Right renal pelvis (tissue), 4 donors: ENCODE measurements around the gene FGF12. TPM values are rescaled to one million over a fixed set of nuclear protein-coding genes. Genes with fewer than 3 reads are reported as not detected.
"Not testable (repeated sequence)": the region's sequence is repeated elsewhere in the genome, so short reads cannot be mapped to it uniquely, and the experiment has no call there.

Experiments used
- DNase-seq, 4 donors: peaks; one replicate each; pipeline ENCODE4 v3.0.0-alpha.2; 2013; ENCODE audit warnings: low read depth in 4 of 4, low spot score in 3 of 4, missing footprints in 1 of 4
- polyA plus RNA-seq, 4 donors: library from polyadenylated mRNA; unstranded; fragments of 120-200 nt; gene quantifications; one replicate each; pipeline ENCODE4 v1.2.1, GENCODE V29; 2013; ENCODE audit not compliant: insufficient read length in 4 of 4

Gene FGF12
- polyA plus RNA-seq, 4 donors: 6.4 to 8.6 (median 7.3) TPM

DNA sequence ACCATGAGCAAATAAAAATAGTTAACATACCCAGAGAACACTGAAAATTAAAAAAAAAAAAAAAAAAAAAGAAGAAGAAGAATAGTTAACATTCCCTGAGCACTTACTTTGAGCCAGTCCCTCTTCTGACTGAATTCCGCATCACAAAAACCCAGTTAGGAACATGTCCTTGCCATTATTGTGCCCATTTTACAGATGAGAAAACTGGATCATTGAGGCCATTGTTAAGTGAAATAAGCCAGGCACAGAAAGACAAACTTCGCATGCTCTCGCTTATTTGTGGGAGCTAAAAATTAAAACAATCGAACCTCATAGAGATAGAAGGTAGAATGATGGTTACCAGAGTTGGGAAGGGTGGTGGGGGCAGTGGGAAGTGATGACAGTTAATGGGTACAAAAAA, 119.5 kb downstream of the FGF12 start:
- no peak for DNase-seq

DNA sequence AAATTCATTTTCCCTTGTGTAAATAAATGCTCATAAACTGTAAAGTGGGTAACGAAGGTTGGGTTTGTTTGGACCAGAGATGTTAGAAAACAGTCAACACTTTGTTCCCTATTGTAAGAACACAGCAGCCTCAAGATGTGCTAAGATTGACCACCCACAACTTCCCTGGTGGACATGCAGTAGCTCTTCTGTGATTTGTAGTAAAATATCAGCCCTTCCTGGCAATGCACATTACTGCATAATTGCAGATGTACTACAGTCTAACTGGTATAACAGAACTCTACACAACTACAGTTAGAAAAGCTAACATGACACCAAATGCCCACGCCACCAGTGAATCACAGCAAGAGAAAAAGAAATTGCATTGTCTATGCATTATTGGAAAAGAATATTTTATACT, 129.4 kb downstream of the FGF12 start:
- no peak for DNase-seq

DNA sequence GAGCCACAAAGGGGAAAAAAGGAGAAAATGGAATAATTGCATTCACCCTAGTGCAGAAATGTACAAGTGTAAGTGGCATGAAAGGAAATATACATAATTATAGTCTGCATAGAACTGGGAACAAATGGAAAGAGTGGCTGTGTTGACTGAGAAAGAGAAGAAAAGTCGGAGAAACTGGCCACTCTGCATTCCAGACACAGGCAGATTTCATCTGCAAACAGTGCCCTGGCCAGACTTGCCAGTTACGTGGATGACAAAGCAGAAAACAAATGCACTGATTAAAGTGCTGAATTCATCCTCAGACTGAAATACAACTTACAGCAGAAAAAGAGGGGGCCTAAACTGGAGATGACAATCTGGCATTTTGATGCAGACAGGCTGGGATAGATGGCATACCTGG, 129.8 kb downstream of the FGF12 start:
- no peak for DNase-seq

DNA sequence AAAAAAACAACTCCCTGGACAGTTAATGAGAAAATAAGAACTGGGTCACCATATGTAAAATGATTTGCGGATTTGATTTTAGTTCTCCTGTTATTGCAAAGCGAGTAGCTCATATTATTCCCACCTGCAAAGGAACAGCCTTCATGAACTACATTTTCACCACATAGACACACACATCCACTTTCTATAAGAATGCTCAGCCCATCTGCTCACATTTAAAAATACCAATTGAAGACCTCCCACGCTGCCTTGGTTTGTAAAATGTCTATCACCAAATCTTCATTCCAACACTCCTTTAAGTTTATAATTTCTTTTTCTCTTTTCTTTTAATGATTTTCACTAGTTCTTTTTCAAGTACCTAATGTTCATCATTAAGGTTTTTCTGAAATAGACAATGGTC, 148.6 kb downstream of the FGF12 start:
- no peak for DNase-seq

DNA sequence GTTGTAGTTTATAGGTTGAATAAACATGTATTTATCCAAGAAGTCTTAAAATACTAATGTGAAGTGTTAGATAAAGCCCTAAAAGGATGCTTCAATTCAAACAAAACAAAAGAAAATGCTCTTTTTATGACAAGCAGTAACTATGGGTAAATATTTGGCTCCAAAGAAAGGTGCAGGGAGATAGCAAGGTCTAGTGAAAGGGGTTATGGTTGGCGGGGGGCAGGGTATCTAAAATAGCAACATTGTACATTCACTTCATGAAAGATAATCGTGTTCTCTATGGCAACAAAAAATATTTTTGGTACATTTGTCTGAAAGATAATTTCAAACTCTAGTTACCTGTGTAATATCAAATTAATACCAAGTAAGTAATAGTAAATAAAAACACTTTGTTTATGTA, 149.5 kb downstream of the FGF12 start:
- no peak for DNase-seq

DNA sequence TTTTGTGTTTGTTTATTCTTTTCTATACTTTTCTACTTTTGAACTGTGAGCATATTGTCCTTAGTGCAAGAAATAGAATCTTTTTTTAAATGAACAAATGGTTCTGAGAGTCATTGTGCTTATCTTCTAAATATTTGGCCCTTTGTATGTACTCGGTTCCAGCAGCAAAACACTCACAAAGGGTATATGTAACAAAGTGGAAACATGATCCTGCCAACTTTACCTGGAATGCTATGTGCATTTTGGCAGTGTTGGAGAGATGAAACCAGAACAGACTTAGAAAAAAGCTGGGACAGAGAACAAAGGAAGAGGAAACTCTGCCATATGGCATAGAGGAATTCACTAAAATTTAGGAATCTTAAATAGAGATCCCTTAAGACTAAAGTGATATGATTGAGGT, 150.1 kb downstream of the FGF12 start:
- DNase-seq: no peak

DNA sequence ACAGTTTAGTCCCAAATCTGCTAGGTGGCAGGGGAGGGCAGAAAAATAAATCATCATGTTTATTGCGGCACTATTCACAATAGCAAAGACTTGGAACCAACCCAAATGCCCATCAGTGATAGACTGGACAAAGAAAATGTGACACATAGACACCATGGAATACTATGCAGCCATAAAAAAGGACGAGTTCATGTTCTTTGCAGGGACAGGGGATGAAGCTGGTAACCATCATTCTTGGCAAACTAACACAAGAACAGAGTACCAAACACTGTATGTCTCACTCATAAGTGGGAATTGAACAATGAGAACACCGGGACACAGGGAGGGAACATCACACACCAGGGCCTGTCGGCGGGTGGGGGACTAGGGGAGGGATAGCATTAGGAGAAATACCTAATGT, 150.6 kb downstream of the FGF12 start:
- DNase-seq: not testable (repeated sequence)

DNA sequence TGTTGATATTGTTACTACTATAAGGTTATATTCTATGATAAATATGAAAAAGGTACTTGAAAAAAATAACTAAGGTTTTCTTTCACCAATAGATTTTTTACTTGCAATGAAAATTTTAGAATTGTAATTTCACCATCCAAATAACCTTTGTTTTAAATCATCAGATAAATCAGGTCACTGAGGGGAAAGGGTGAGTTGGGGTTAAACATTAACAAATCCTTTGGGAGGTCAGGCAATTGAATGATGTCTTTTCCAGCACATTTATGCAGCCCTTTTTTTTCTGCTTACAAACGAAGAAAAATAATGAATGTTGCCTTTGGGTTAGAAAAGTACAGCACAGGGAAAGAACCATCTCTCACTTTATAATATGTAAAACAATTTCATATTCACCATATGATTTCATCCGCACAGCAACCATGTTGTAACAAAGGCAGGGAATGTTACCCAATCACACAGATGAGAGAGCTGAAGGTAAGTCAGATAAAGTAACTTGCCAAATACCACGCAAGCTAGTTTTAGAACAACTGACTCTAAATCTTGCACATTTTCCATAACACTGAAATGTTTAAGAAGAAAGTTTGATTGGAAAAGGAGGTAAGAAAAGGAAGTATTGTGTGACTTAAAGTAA, 151.3 kb downstream of the FGF12 start:
- no peak for DNase-seq

DNA sequence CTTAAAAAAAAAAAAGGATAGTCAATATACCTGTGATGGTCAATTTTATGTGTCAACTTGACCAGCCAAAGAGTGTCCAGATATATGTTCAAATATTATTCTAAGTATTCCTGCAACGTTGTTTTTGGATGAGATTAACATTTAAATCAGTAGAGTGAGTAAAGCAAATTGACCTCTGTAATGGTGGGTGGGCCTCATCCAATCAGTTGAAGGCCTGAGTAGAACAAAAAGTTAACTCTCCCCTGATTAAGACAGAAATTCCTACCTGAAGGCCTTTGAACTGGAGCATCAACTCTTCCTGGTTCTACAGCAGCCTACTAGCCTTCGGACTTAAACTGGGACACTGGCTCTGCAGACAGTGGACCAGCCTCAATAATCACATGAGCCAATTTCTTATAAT, 154.1 kb downstream of the FGF12 start:
- no peak for DNase-seq

DNA sequence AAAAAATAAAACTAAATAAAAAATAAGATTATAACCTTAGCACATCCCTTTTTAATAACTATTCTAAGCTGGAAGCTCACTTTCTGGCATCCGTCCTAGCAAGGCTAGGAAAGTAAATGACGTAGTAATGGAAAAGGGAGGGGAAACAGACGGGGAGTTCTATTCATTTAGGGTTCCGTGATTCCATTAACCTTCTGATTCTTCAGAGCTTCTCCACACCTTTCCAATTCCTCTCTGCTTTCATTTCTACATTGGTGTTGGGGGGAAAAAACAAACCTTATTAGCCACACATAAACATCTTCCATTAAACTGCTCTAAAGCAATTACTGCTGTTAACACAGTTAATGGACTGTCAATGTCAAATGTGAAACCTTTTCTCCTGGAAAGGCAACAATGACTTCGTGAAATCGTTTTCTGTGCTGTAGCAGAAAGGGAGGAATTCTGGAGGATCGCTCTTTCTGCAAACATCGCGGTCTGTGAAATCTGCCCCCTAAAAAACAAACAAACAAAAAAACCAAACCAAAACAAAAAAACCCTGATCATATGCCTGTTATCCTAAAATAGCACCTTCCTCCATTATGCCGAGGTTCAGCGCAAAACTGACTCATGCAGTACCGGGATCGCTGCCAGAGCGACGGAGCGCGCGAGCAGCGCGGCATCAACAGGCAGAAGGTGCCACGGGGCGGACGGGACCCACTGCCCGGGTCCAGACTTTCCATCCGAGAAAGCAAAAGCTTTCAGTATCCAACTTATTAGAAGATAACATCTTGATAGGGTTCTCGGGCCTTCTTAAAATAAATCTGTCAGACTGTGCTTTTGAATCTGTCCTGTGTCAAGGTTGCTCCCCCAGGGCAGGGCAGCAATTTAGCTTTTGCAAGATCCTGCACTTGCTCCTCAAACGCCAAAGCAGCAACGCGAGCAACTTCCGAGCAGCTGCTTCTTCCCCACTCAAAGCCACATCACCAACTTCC, 156.2 kb downstream of the FGF12 start:
- DNase-seq: peak in 1 of 4 donors; percentile 16

DNA sequence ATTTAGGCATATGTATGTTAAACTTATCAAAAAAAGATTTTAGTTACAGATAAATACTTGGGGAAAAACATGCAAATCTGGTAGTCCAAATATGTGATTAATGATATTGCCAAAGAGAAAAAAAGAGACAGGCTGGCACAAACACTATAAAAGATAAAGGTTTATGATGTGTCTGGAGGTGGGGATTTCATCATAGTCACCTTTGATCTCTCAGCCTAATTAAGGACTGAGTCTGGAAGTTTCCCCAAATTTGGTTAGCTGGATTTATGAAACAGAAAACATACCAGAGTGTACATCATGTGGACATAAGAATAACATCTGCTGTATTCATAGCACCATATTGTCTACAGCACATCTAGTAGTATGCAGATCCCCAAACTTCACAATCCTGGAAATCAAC, 157.0 kb downstream of the FGF12 start:
- no peak for DNase-seq

DNA sequence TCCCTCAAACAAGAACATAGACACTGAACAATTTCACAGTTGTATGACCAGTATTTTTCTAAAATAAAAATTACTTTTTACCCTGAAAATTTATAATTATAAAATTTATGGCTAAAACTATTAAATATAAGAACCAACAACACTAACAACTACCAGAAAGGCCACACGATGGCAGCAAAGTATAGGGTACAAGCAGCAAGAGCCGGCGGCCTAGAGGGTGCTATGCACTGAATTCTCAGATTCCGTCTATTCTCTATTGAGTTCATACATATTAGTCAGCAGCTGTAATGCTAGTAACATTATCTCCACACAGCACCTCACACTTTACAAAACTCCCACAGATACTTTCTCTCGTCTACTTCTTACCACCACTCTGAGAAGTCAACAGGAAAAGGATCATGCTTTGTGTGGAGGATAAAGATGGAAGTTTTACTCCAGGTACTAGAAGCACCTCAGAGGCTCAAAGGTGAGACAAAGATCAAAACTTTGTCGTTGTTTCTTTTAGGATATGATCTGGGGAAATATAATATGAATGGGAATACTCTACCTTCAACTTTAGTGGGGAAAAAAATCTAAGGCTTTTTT, 160.5 kb downstream of the FGF12 start:
- DNase-seq: peak; percentile 47 to 68 (median 56)

DNA sequence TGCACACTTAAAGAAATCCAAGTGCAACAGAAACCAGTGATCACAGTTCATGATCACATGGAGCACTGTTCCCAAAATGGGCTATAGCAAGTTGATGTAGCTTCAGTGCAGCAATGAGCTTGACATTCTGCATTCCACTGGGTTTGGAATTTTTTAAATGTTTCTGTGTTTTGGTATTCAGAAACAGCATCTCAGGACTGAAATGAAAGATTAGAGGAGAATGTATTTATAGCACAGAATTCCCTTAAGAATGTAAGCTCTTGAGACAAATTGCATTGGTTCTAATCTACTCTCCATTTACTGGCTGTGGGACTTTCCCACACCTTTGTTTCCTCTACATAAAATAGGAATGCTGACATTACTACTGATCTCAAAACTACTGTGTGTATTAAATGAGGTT, 162.7 kb downstream of the FGF12 start:
- DNase-seq: no peak

DNA sequence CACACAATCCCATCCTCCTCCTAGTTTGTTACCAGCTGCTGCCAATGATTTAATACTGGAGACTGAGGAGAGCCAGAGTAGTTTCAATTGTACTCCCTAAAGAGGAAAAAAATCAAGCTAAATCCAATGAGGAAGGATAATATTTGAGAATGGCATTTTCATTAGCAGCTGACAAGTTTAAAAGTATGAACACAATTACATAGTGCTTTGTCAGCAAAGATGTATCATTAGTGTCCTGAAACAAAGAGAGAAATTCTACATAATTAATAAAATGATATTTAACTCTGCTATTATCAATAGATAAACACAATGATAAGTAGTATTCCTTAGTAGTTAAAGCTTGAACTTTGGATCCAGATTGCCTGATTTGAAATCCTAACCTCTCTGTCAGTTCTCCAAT, 163.9 kb downstream of the FGF12 start:
- no peak for DNase-seq

DNA sequence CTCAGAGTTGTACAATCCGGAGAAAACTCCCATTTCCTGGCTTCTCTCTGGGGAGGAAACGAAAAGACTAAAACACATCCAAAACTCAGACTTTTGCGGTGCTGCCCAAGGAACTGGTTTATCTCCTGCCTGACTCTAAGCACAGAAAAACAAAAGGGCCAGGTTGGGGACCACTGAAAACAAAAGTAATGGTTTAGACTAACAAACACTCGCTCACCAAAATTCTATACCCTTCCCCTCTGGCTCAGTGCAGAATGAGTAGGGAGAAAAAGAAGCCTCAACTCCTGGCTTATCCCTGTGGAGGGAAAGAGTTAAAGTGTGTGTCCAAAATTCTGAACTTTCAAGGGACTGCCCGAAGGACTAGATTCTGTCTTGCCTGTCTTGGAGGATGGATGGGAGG, 173.6 kb downstream of the FGF12 start:
- no peak for DNase-seq

DNA sequence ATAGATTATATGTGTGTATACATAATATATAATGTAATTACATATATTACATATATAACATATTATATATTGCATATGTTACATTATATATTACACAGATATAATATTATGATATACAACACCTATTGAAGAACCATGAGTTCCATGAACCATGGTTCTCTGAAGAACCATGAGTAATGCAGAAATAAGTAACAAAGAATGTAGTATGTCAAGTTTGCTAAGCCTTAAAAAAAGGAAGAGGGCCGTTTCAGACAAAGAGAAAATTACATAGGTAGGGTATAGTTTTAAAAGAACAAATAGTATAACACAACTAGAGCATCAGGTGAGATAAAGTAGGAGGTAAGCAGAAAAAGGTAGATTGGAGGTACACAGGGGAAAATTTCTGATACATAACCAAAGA, 177.0 kb downstream of the FGF12 start:
- no peak for DNase-seq

DNA sequence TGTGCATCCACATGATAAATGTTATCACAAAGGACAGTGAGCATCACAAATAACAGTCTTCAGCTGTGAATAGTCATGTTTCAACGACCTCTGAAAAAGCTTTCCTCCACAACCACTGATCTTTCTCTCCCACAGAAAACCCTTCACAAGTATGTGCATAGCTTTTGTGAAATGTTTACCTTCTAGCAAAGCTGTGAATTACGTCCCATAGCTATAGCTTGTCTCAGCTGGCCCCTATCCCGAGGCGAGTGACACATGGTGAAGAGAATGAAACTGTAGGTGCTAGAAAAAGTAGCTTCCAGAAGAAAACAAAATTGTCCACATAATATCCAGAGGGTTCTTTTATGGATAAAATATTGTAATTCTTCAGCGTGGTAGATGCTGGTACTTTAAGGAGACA, 182.0 kb downstream of the FGF12 start:
- DNase-seq: no peak

DNA sequence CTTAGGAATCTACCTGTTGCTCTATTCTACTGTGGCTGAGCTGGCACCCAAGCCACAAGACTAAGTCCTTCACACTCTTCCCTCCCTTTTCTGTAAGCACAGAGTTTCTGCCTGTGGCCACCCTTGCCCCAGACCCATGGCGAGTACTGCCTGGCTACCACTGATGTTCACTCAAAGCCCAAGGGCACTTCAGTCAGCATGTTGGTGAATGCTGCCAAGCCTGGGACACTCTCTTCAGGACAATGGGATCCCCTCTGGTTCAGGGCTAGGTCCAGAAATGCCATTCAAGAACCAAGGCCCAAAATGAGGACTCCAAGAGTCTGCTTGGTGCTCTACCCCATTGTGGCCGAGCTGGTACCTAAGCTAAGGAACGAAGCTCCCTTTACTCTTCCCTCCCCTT, 184.2 kb downstream of the FGF12 start:
- no peak for DNase-seq

DNA sequence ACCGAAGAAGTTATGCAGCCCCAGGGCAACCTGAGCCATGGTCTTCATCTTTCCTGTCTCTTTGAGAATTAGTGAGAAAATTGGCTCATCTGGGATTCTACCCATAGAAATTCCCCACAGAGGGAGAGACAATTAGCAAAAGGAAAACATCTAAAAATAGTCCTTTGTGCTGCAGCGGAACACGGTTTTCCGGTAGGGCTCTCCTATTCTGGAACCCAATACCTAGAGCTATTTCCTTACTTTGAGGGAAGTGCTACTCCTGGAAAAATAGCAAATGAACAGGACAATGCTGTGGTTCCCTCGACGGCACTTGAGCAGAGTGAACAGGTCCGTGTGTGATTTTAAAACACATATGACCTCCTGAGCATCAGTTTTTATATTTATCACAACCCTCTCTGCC, 210.5 kb downstream of the FGF12 start:
- DNase-seq: no peak

DNA sequence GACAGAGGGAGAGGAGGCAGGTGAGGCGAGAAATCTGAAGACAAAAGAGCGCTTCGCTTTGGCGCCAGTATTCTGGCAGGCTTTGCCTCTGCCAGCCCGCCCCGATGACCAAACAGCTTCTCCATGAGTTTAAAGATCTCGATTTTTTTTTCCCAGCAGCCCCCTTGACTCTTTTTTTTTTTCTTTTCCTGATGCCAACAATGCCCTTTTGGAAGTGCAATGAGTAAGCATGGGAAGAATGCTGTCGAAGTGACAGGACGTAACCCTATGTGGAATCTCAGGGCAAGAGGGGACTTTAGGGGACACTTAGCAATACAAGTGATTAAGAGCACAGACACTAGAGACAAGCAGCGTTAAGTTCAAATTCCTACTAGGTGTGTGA, 211.7 kb downstream of the FGF12 start:
- no peak for DNase-seq

DNA sequence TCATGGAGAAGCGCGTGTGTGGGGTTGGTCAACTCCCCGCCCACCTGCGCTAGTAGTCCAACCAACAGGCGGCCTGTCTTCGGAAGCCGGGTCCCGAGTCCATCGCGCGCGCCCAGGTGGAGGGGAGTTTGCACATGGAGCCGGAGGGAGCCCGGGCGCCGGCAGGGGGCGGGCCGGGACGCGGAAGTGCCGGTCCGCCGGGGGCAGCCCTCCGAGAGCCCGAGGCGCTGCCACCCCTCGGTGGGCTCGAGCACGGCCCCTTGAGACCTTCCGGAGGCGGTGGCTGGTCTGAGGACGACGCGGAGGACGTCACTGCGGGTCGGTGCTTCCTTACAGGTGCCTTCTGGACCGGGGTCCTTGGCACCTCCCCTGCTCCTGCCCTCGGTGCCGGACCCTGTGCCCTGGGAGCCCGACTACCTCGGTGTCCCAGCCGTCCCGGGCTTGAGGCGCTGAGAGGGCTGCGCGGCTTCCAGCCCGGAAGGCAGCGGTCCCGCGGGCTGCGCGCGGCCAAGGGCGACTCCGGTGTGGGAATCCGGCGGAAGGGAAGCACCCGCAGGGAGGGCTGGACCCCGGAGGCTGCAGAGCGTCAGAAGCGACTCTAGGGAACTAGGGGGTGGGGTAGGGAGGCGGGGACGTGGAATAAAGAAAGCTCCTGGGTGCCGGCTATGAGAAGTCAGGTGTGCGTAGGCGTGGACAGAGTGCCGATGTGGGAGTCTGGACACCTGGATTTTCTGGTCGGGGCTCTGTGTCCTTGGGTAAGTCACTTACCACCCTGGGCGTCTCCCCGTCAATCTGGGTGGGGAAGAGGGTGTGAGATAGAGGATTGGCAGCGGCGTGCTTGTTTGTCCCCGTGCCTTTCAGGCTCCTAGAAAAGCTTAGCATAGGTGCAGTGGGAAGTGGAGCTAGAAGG, 212.3 kb downstream of the FGF12 start:
- peak in 1 of 4 donors; percentile 12 for DNase-seq
